Hepatocyte (in vitro differentiated cells): Measurements from ENCODE around the gene TRPM5. TPM values are rescaled to one million over a fixed set of nuclear protein-coding genes. Genes with fewer than 3 reads are reported as not detected.

ENCODE experiments used
- DNase-seq: peaks from one replicate; pipeline ENCODE4 v3.0.0-alpha.2; 2016; ENCODE audit warnings: low spot score
- H2AFZ ChIP-seq: fragments of 200-600 bp; sonication (generic); 2 replicates; pipeline ENCODE4 v1.6.0; 2016; ENCODE audit warnings: antibody characterized with exemption, mild to moderate bottlenecking
- H3K27ac ChIP-seq: fragments of 200-600 bp; sonication (generic); 2 replicates; pipeline ENCODE4 v1.5.1; 2016; ENCODE audit warnings: mild to moderate bottlenecking
- H3K27me3 ChIP-seq: fragments of 200-600 bp; sonication (generic); 2 replicates; pipeline ENCODE4 v1.6.1; 2016
- H3K36me3 ChIP-seq: fragments of 200-600 bp; sonication (generic); replicated peaks from 2 replicates; pipeline ENCODE4 v1.5.1; 2016; ENCODE audit warnings: low read depth; ENCODE audit not compliant: insufficient read depth
- H3K4me1 ChIP-seq: fragments of 200-600 bp; sonication (generic); 2 replicates; pipeline ENCODE4 v1.5.1; 2016; ENCODE audit warnings: mild to moderate bottlenecking, moderate library complexity; ENCODE audit not compliant: insufficient read depth
- H3K4me2 ChIP-seq: fragments of 200-600 bp; sonication (generic); 2 replicates; pipeline ENCODE4 v1.6.0; 2016
- H3K4me3 ChIP-seq: fragments of 200-600 bp; sonication (generic); 2 replicates; pipeline ENCODE4 v1.5.1; 2016; ENCODE audit warnings: mild to moderate bottlenecking
- H3K79me2 ChIP-seq: fragments of 200-600 bp; sonication (generic); 2 replicates; pipeline ENCODE4 v1.6.0; 2017; ENCODE audit warnings: mild to moderate bottlenecking
- H3K9me2 ChIP-seq: fragments of 200-600 bp; sonication (generic); replicated peaks from 2 replicates; pipeline ENCODE4 v1.6.0; 2017; ENCODE audit warnings: mild to moderate bottlenecking; ENCODE audit not compliant: insufficient read depth
- H3K9me3 ChIP-seq: fragments of 200-600 bp; sonication (generic); 2 replicates; pipeline ENCODE4 v1.5.1; 2016; ENCODE audit warnings: low read depth, mild to moderate bottlenecking
- H4K20me1 ChIP-seq: fragments of 200-600 bp; sonication (generic); 2 replicates; pipeline ENCODE4 v1.6.0; 2016; ENCODE audit warnings: mild to moderate bottlenecking; ENCODE audit not compliant: insufficient read depth, poor library complexity, severe bottlenecking
- CTCF ChIP-seq: fragments of 200-600 bp; sonication (generic); IDR thresholded peaks from 2 replicates; pipeline ENCODE4 v1.5.1; 2016; ENCODE audit warnings: antibody characterized with exemption, mild to moderate bottlenecking; ENCODE audit not compliant: poor library complexity
- EZH2 ChIP-seq: fragments of 200-600 bp; sonication (generic); IDR thresholded peaks from 2 replicates; pipeline ENCODE4 v1.6.1; 2016; ENCODE audit warnings: antibody characterized with exemption, mild to moderate bottlenecking, borderline replicate concordance
- EZH2phosphoT487 ChIP-seq: fragments of 200-600 bp; sonication (generic); IDR thresholded peaks from one replicate; pipeline ENCODE4 v1.6.1; 2018; ENCODE audit warnings: antibody characterized with exemption, mild to moderate bottlenecking, low read depth, moderate library complexity; ENCODE audit not compliant: unreplicated experiment, severe bottlenecking
- WGBS: methylation state at CpG from one replicate; pipeline ENCODE4 v1.1.6; 2016; ENCODE audit warnings: low lambda C conversion rate; ENCODE audit errors: missing lambda C conversion rate; 5-methylcytosine and 5-hydroxymethylcytosine counted together
- polyA plus RNA-seq: library from polyadenylated mRNA; unstranded; fragments of >200 nt; fragmentation: Nextera tagmentation; extraction: Ambion mirVana; gene quantifications from 2 replicates; pipeline ENCODE4 v1.2.1, GENCODE V29; 2016
- total RNA-seq: library from RNA; depleted of rRNA; stranded (reverse); fragments of >200 nt; gene quantifications from 2 replicates; pipeline ENCODE4 v1.2.3, GENCODE V29; 2014

Gene TRPM5
- total and polyA plus RNA-seq, 2 experiments from 2014 or later, result 0.07 to 0.13 TPM

DNA sequence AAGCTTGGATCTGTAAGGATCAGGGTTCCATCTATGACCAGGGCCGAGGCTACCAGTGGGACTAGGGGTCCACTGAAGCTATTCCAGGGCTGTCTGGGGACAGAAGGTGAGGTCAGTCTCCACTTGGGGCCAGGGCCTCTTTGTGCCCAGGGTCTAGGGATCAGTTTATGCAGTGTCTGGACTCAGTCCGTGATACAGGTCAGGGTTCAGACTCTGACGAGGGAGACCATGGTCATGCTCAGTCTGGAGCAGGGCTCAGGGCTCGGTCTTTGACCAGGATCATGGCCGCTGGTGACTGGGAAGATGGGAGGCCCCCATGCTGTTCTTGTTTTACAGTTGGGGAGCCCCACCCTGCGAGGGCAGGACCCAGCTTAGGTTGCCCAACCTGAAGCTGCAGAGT, 32.0 kb downstream of the TRPM5 start:
- no peak for DNase-seq
- H3K27ac ChIP-seq, result no peak overlapping the region
- no peak overlapping the region for H3K4me3 ChIP-seq
- 90% methylated on average over 6 of the region's 6 CpGs for WGBS
- H4K20me1 ChIP-seq, result no peaks in the 10 kb centered on the region
- H3K36me3 ChIP-seq, result no peaks in the 10 kb centered on the region
- no peak overlapping the region for H3K4me2 ChIP-seq
- peaks cover 21% of the 10 kb centered on the region for H3K4me1 ChIP-seq
- H3K9me3 ChIP-seq, result no peaks in the 10 kb centered on the region
- no peaks in the 10 kb centered on the region for H3K27me3 ChIP-seq
- no peak overlapping the region for H2AFZ ChIP-seq
- no peaks in the 10 kb centered on the region for H3K79me2 ChIP-seq
- TF ChIP-seq EZH2phosphoT487, result no peak
- TF ChIP-seq CTCF, result no peak
- TF ChIP-seq EZH2, result no peak
- H3K9me2 ChIP-seq, result no peaks in the 10 kb centered on the region

GRCh38 chr11:2411446-2412305, 32.6 kb downstream of the TRPM5 start:
- Histone ChIP-seq H3K79me2 (no peaks in the 10 kb centered on the region), H3K36me3 (no peaks in the 10 kb centered on the region), H3K27ac (no peak overlapping the region), H3K4me1 (peaks cover 21% of the 10 kb centered on the region), H3K9me3 (no peaks in the 10 kb centered on the region), H3K9me2 (no peaks in the 10 kb centered on the region), H2AFZ (no peak overlapping the region), H4K20me1 (no peaks in the 10 kb centered on the region), H3K27me3 (no peaks in the 10 kb centered on the region), H3K4me3 (no peak overlapping the region), H3K4me2 (no peak overlapping the region)
- TF ChIP-seq EZH2, result no peak
- no peak for TF ChIP-seq EZH2phosphoT487
- TF ChIP-seq CTCF, result no peak
- WGBS, result 86% methylated on average over 30 of the region's 30 CpGs
- no peak for DNase-seq

DNA sequence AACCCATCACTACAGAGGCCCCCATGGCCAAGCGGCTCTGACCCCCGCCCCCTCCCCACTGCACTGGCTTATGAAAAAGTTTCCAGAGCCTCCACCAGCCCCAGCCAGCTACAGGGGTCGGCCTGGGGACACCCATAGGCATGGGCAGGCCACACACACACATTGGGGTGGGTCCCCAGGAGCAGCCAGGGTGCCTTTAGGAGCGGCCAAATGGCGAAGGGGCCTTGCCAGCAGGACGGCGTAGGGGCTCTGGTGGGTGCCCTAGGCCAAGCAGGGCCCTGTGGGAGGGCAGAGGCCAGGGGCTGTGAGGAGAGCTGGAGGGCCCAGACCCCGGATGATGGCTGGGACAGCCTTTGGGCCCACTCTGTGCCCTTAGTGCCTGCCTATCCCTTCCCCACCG, 33.7 kb downstream of the TRPM5 start:
- no peaks in the 10 kb centered on the region for H3K9me3 ChIP-seq
- H3K27me3 ChIP-seq, result no peaks in the 10 kb centered on the region
- H4K20me1 ChIP-seq, result no peaks in the 10 kb centered on the region
- H3K9me2 ChIP-seq, result no peaks in the 10 kb centered on the region
- peaks cover 21% of the 10 kb centered on the region for H3K4me1 ChIP-seq
- TF ChIP-seq EZH2phosphoT487 (no peak), CTCF (no peak), EZH2 (no peak)
- no peak for DNase-seq
- H3K27ac ChIP-seq, result no peak overlapping the region
- H3K36me3 ChIP-seq, result no peaks in the 10 kb centered on the region
- no peaks in the 10 kb centered on the region for H3K79me2 ChIP-seq
- H2AFZ ChIP-seq, result no peak overlapping the region
- no peak overlapping the region for H3K4me2 ChIP-seq
- WGBS, result 89% methylated on average over 9 of the region's 9 CpGs
- no peak overlapping the region for H3K4me3 ChIP-seq
